Adrenal gland (tissue), 12 donors: ENCODE data around the gene FGF14. TPM values are rescaled to one million over a fixed set of nuclear protein-coding genes. Genes with fewer than 3 reads are reported as not detected.

Experiments
- DNase-seq, 7 donors: peaks; one replicate each; pipeline ENCODE4 v3.0.0-alpha.2; 2019 to 2020
- H3K27ac ChIP-seq, 5 donors: fragments of 200-600 bp; sonication (generic) in 4 of 5; 1 replicate in 3 of 5; 2 replicates in 2 of 5; pipeline versions ENCODE4 v1.5.1 to v1.8.0; 2016 to 2020; ENCODE audit warnings: mild to moderate bottlenecking in 1 of 5
- H3K27me3 ChIP-seq: fragments of 200-600 bp; 2 replicates; pipeline ENCODE4 v1.8.0; 2021
- H3K36me3 ChIP-seq, 2 donors: fragments of 200-600 bp; replicated peaks in 1 of 2; 1 replicate in 1 of 2; 2 replicates in 1 of 2; pipeline versions ENCODE4 v1.5.1 to v1.8.0; 2018 to 2022
- H3K4me1 ChIP-seq, 2 donors: fragments of 200-600 bp; replicated peaks in 1 of 2; 1 replicate in 1 of 2; 2 replicates in 1 of 2; pipeline versions ENCODE4 v1.5.1 to v1.8.0; 2018 to 2021
- H3K4me3 ChIP-seq, 4 donors: fragments of 200-600 bp; sonication (generic) in 3 of 4; one replicate each; pipeline ENCODE4 v1.5.1; 2016 to 2018
- H3K9me3 ChIP-seq, 3 donors: fragments of 200-600 bp; sonication (generic) in 1 of 3; replicated peaks in 1 of 3; 1 replicate in 2 of 3; 2 replicates in 1 of 3; pipeline versions ENCODE4 v1.5.1 to v1.8.0; 2016 to 2021
- CTCF ChIP-seq, 6 experiments: fragments of 450-650 bp in 4 of 6; fragments of 200-600 bp in 2 of 6; sonication (generic) in 1 of 6; IDR thresholded peaks; 1 replicate in 5 of 6; 2 replicates in 1 of 6; pipeline versions ENCODE4 v1.5.1 to v1.8.0; 2016 to 2021; ENCODE audit warnings: antibody characterized with exemption in 6 of 6, mild to moderate bottlenecking in 2 of 6, moderate library complexity in 1 of 6
- POLR2A ChIP-seq, 2 donors: fragments of 450-650 bp; IDR thresholded peaks; one replicate each; pipeline ENCODE4 v1.6.1; 2017; ENCODE audit warnings: antibody characterized with exemption in 2 of 2, mild to moderate bottlenecking in 2 of 2, moderate library complexity in 1 of 2
- WGBS, 4 donors: extraction: QIAGEN DNeasy Blood & Tissue Kit in 2 of 4; methylation state at CpG; one replicate each; pipeline versions ENCODE4 v1.1.5 to v1.1.7; 2013 to 2017; 5-methylcytosine and 5-hydroxymethylcytosine counted together
- intact Hi-C, 2 donors: fragments of 100-400 bp; cut with DNase I; formaldehyde crosslinking; loops; one replicate each; pipeline versions ENCODE4 v1.14.1 to v1.15.0; 2022 to 2023
- polyA plus RNA-seq, 3 donors: library from polyadenylated mRNA; stranded (reverse); fragments of 200-250 nt in 2 of 3; fragments of 350-450 nt in 1 of 3; fragmentation: Illumina TruSeq in 1 of 3; extraction: RNeasy Lipid Tissue Mini Kit (QIAGEN cat#74804) in 1 of 3; gene quantifications; one replicate each; pipeline ENCODE4 v1.2.3, GENCODE V29; 2013 to 2014
- total RNA-seq, 9 donors: library from RNA; depleted of rRNA in 4 of 9; stranded (reverse); fragments of >200 nt in 4 of 9; fragments of 120-200 nt in 1 of 9; fragmentation: NEBNext Ultra II Directional in 1 of 9; extraction: Animal tissue kit (Norgen Biotek cat#: 25700) in 1 of 9; gene quantifications; one replicate each; pipeline versions ENCODE4 v1.1.0 to v1.2.4, GENCODE V29; 2013 to 2023
- donor health status: healthy with polysubstance abuse.
- donor health status: Bipolar disorder and iron deficiency.
- donor health status: DM: yes; HTN: yes; CAD: no.
- donor health status: DM: no; HTN: no; CAD: no.
- donor health status: DM: no; HTN: no; CAD: no.
- donor health status: DM: yes; HTN: yes; CAD: no.

Gene FGF14
- total and polyA plus RNA-seq, 12 donors, result 0.32 to 9.3 (median 2.8) TPM; not detected in 2

- no peak overlapping the region for H3K27ac ChIP-seq
- no peaks in the 10 kb centered on the region for H3K4me1 ChIP-seq
- no peaks in the 10 kb centered on the region for H3K27me3 ChIP-seq
- no peaks in the 10 kb centered on the region for H3K9me3 ChIP-seq
- H3K36me3 ChIP-seq, result no peaks in the 10 kb centered on the region
- intact Hi-C loops, result no loop called here
- TF ChIP-seq CTCF (IDR thresholded peaks at IDR 0.05) (no peak), POLR2A (IDR thresholded peaks at IDR 0.05) (no peak)
- WGBS, 4 donors, result 75 to 80% (median 77%) methylated on average over 6 of the region's 6 CpGs
- no peak overlapping the region for H3K4me3 ChIP-seq
- no peak for DNase-seq
Observed at GRCh38 chr13:102299366-102299765, 102.5 kb downstream of the FGF14 start.

DNA sequence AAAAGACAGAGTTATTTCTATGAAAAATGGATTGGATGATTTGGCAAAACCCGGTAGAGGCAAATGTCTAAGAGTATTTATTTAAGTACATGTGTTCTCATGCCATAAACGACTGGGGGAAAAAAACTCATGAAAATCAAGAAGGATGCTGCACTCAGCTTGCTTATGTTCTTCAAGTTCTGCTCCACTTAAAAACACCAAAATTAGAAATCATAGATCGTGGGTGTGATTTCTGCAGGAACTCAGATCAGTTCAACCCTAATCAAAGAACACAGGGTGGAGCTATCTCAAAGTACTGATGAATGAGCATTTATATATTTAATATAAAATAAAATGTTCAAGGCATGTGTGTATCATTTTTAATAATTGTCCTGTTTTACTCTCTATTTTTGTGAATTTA, 103.8 kb downstream of the FGF14 start:
- Histone ChIP-seq H3K4me1 (no peaks in the 10 kb centered on the region), H3K36me3 (no peaks in the 10 kb centered on the region), H3K9me3 (no peaks in the 10 kb centered on the region), H3K27ac (no peak overlapping the region), H3K4me3 (no peak overlapping the region), H3K27me3 (no peaks in the 10 kb centered on the region)
- TF ChIP-seq CTCF (IDR thresholded peaks at IDR 0.05) (no peak), POLR2A (IDR thresholded peaks at IDR 0.05) (no peak)
- DNase-seq, result no peak
- intact Hi-C loops, result no loop called here
- WGBS, 4 donors, result 55 to 59% (median 57%) methylated on average over 3 of the region's 3 CpGs

DNA sequence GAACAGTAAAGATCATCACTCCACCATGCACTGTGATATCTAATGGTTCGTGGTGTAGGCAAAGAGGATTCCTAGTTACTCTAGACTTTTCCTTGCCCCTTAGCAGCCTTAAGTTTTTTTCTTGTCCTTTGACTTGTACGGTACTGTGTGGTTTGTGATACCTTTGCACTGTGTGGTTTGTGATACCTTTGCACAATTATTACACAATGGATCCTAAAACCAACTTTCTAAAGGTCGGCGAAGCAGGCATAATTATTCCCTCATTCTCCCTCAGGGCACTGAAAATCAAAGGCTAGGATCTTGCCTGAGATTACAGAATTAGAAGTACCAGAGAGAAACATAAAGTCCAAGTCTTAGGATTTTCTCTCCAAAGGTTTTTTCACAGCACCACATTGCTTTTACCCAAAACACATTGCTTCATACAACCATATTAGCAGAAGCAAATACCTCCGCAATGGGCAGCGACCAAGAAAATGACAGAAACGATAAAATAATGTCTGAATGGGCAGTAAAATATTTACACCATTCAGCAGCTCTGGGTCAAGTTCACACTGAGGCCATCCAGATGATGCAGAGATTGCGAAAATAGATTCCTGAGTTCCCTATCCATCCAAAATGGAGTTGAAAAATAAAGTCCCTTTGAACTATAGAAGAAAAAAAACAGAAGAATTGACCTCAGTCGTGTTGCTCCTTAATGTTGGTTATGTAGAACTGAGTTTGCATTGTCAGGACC, 106.4 kb downstream of the FGF14 start:
- H3K27ac ChIP-seq, result no peak overlapping the region
- intact Hi-C loops, result no loop called here
- DNase-seq, result no peak
- WGBS, 4 donors, result 58 to 68% (median 60%) methylated on average over 9 of the region's 9 CpGs
- H3K4me3 ChIP-seq, result no peak overlapping the region
- TF ChIP-seq POLR2A (IDR thresholded peaks at IDR 0.05) (no peak), CTCF (IDR thresholded peaks at IDR 0.05) (no peak)
- no peaks in the 10 kb centered on the region for H3K9me3 ChIP-seq
- no peaks in the 10 kb centered on the region for H3K4me1 ChIP-seq
- H3K36me3 ChIP-seq, result no peaks in the 10 kb centered on the region
- no peaks in the 10 kb centered on the region for H3K27me3 ChIP-seq

- peak overlapping the region in 1 of 5 donors; percentile 15 for H3K27ac ChIP-seq
- no peaks in the 10 kb centered on the region for H3K9me3 ChIP-seq
- TF ChIP-seq POLR2A (IDR thresholded peaks at IDR 0.05), result no peak
- TF ChIP-seq CTCF (IDR thresholded peaks at IDR 0.05), result no peak
- DNase-seq, result no peak
- intact Hi-C loops, result no loop called here
- H3K36me3 ChIP-seq, result no peaks in the 10 kb centered on the region
- no peaks in the 10 kb centered on the region for H3K27me3 ChIP-seq
- H3K4me3 ChIP-seq, result no peak overlapping the region
- 37 to 54% (median 48%) methylated on average over 3 of the region's 3 CpGs for WGBS, 4 donors
- no peaks in the 10 kb centered on the region for H3K4me1 ChIP-seq
Observed at GRCh38 chr13:102294407-102295018, 107.3 kb downstream of the FGF14 start.
